ENCODE results near the gene CNTNAP2. TPM values are rescaled to one million over a fixed set of nuclear protein-coding genes. Genes with fewer than 3 reads are reported as not detected.
"Not testable (repeated sequence)": the region's sequence is repeated elsewhere in the genome, so short reads cannot be mapped to it uniquely, and the experiment has no call there.

The CNTNAP2 gene
- total and polyA plus RNA-seq, 2 experiments from 2014 or later: not detected

DNA sequence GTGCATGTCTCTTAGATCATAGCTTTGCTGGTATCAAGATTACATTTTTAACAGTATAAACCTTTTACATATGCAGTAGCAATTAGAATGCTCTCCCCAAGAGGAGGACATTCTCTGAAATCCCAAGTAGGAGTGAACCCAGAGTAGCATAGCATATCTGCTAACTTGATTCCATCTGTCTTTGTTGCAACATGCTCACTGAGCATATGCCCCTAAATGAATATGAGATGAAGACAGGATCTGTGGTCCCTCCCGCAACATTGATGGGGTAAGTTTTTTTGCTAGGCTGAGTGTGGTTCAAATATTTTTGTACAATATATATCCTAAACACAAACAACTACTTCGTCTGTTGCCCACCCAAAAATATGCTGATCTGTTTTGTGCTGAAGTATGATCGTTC, 1939.8 kb downstream of the CNTNAP2 start:
- Histone ChIP-seq H2AFZ (no peak overlapping the region), H3K9me3 (ENCODE audit: low read depth) (no peaks in the 10 kb centered on the region), H3K27me3 (replicated peaks; ENCODE audit: insufficient read depth) (no peaks in the 10 kb centered on the region), H3K36me3 (ENCODE audit: low read depth) (no peaks in the 10 kb centered on the region), H3K9me2 (ENCODE audit: insufficient read depth) (no peaks in the 10 kb centered on the region), H3K9ac (no peak overlapping the region), H3K4me2 (ENCODE audit: unreplicated experiment) (no peak overlapping the region), H3K4me3 (no peak overlapping the region), H4K20me1 (ENCODE audit: insufficient read depth) (no peaks in the 10 kb centered on the region), H3K27ac (no peak overlapping the region), H3F3A (ENCODE audit: insufficient read depth) (no peaks in the 10 kb centered on the region), H3K79me2 (ENCODE audit: insufficient read depth) (no peaks in the 10 kb centered on the region), H3K4me1 (ENCODE audit: insufficient read depth) (no peaks in the 10 kb centered on the region)
- TF ChIP-seq EZH2phosphoT487 (IDR thresholded peaks at IDR 0.05; ENCODE audit: insufficient read depth, low read depth) (no peak), EZH2 (IDR thresholded peaks at IDR 0.05; ENCODE audit: insufficient read depth, poor library complexity, severe bottlenecking) (no peak)
- 28 to 31% methylated on average over 3 of the region's 3 CpGs for WGBS, 2 experiments (ENCODE audit: low coverage in 1 of 2, low lambda C conversion rate in 2 of 2, missing lambda C conversion rate in 2 of 2)
- in situ Hi-C loops (cut with MboI): no loop called here
- DNase-seq: no peak

DNA sequence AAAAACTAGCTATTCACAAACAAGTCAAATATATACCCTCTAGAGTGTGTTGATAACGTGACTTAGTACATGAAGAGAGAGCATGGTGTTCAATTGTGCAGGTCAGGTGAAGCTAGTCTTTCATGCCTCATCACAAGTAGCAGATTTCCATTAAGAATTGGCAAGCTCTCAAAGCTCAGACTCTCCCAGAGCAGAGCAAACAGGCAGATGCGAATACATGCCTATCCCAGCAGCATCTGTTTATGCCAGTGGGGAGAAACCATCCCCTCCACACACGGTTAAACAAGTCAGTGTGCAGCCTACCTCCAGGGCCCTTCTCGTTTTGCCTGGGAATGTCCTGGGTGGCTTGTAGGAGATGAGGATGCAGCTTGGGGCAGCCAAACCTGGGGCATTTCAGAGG, 1941.5 kb downstream of the CNTNAP2 start:
- WGBS, 2 experiments (ENCODE audit: low coverage in 1 of 2, low lambda C conversion rate in 2 of 2, missing lambda C conversion rate in 2 of 2): 12 to 17% methylated on average over 4 of the region's 4 CpGs
- Histone ChIP-seq H3K4me1 (ENCODE audit: insufficient read depth) (no peaks in the 10 kb centered on the region), H3K4me3 (no peak overlapping the region), H3F3A (ENCODE audit: insufficient read depth) (no peaks in the 10 kb centered on the region), H3K79me2 (ENCODE audit: insufficient read depth) (no peaks in the 10 kb centered on the region), H3K9ac (no peak overlapping the region), H3K9me3 (ENCODE audit: low read depth) (no peaks in the 10 kb centered on the region), H4K20me1 (ENCODE audit: insufficient read depth) (no peaks in the 10 kb centered on the region), H3K27me3 (replicated peaks; ENCODE audit: insufficient read depth) (no peaks in the 10 kb centered on the region), H3K36me3 (ENCODE audit: low read depth) (no peaks in the 10 kb centered on the region), H3K9me2 (ENCODE audit: insufficient read depth) (no peaks in the 10 kb centered on the region), H3K27ac (no peak overlapping the region), H3K4me2 (ENCODE audit: unreplicated experiment) (no peak overlapping the region), H2AFZ (no peak overlapping the region)
- no peak for DNase-seq
- in situ Hi-C loops (cut with MboI): no loop called here
- TF ChIP-seq EZH2phosphoT487 (IDR thresholded peaks at IDR 0.05; ENCODE audit: insufficient read depth, low read depth) (no peak), EZH2 (IDR thresholded peaks at IDR 0.05; ENCODE audit: insufficient read depth, poor library complexity, severe bottlenecking) (no peak)

DNA sequence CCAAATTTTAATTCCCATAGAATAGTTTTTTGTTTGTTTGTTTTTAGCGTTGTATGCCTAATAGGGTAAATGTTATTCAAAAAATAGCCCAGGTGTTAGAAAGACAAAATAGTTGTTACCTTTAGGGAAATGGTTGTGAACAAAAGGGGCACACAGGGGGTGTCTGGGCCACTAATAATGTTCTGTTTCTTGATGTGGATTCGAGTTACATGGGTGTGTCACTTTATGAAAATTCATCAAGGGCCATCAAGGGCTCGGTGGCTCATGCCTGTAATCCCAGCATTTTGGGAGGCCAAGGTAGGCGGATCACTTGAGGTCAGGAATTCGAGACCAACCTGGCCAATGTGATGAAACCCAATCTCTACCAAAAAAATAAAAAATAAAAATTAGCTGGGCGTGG, 1942.2 kb downstream of the CNTNAP2 start:
- no peaks in the 10 kb centered on the region for H3K9me2 ChIP-seq (ENCODE audit: insufficient read depth)
- H3K9me3 ChIP-seq (ENCODE audit: low read depth): no peaks in the 10 kb centered on the region
- TF ChIP-seq EZH2 (IDR thresholded peaks at IDR 0.05; ENCODE audit: insufficient read depth, poor library complexity, severe bottlenecking) (no peak), EZH2phosphoT487 (IDR thresholded peaks at IDR 0.05; ENCODE audit: insufficient read depth, low read depth) (no peak)
- no peak overlapping the region for H3K4me3 ChIP-seq
- no peak overlapping the region for H3K9ac ChIP-seq
- WGBS, 2 experiments (ENCODE audit: low coverage in 1 of 2, low lambda C conversion rate in 2 of 2, missing lambda C conversion rate in 2 of 2): 23 to 27% methylated on average over 6 of the region's 6 CpGs
- no peaks in the 10 kb centered on the region for H3K4me1 ChIP-seq (ENCODE audit: insufficient read depth)
- no peaks in the 10 kb centered on the region for H3K27me3 ChIP-seq (replicated peaks; ENCODE audit: insufficient read depth)
- DNase-seq: no peak
- in situ Hi-C loops (cut with MboI): no loop called here
- no peak overlapping the region for H3K4me2 ChIP-seq (ENCODE audit: unreplicated experiment)
- no peak overlapping the region for H3K27ac ChIP-seq
- H3K79me2 ChIP-seq (ENCODE audit: insufficient read depth): no peaks in the 10 kb centered on the region
- H4K20me1 ChIP-seq (ENCODE audit: insufficient read depth): no peaks in the 10 kb centered on the region
- H2AFZ ChIP-seq: no peak overlapping the region
- H3F3A ChIP-seq (ENCODE audit: insufficient read depth): no peaks in the 10 kb centered on the region
- no peaks in the 10 kb centered on the region for H3K36me3 ChIP-seq (ENCODE audit: low read depth)

DNA sequence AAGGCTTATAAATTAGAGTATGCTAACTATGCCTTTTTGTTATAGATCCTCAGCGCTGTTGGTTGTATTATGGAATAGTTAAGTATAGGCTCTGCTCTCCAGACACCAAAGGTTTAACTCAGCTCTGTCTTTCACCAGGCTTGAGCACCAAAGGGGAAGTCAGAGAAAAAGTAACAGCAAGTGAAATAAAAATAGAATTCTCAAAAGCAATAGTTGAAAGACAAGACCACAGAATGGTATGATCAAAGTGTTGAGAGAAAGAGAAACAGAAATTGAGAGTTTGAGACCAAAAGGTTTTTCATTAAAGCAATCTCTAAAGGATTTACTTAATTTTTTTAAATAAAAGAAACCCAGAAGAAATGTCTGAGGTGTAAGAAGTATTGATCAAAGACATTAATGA, 1944.1 kb downstream of the CNTNAP2 start:
- in situ Hi-C loops (cut with MboI): no loop called here
- Histone ChIP-seq H4K20me1 (ENCODE audit: insufficient read depth) (no peaks in the 10 kb centered on the region), H3K4me1 (ENCODE audit: insufficient read depth) (no peaks in the 10 kb centered on the region)

DNA sequence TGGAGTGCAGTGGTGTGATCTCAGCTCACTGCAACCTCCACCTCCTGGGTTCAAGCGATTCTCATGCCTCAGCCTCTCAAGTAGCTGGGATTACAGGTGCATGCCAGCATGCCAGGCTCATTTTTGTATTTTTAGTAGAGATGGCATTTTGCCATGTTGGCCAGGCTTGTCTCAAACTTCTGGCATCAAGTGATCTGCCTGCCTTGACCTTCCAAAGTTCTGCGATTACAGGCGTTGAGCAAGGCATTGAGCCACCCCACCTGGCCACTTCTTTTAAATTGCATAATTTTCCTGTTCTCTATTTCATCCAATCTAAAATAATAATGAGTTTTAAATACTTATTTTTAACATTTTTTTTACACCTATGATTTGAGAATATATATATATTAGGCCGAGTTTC, 1961.5 kb downstream of the CNTNAP2 start:
- H3K4me2 ChIP-seq (ENCODE audit: unreplicated experiment); H3K4me3 ChIP-seq; H3K4me1 ChIP-seq (ENCODE audit: insufficient read depth); in situ Hi-C loops (cut with MboI); H2AFZ ChIP-seq; H3F3A ChIP-seq (ENCODE audit: insufficient read depth); H3K27ac ChIP-seq; H3K27me3 ChIP-seq (replicated peaks; ENCODE audit: insufficient read depth); H3K9me3 ChIP-seq (ENCODE audit: low read depth); H3K79me2 ChIP-seq (ENCODE audit: insufficient read depth); H3K9me2 ChIP-seq (ENCODE audit: insufficient read depth); DNase-seq; H3K36me3 ChIP-seq (ENCODE audit: low read depth); H4K20me1 ChIP-seq (ENCODE audit: insufficient read depth); H3K9ac ChIP-seq: not testable (repeated sequence)
- 32 to 37% methylated on average over 4 of the region's 4 CpGs for WGBS, 2 experiments (ENCODE audit: low coverage in 1 of 2, low lambda C conversion rate in 2 of 2, missing lambda C conversion rate in 2 of 2)

More for the DNA sequence above, 1944.1 kb downstream of the CNTNAP2 start:
- 29 to 49% methylated on average over 1 of the region's 1 CpG for WGBS, 2 experiments (ENCODE audit: low coverage in 1 of 2, low lambda C conversion rate in 2 of 2, missing lambda C conversion rate in 2 of 2)
- no peaks in the 10 kb centered on the region for H3K79me2 ChIP-seq (ENCODE audit: insufficient read depth)
- no peak overlapping the region for H2AFZ ChIP-seq
- TF ChIP-seq EZH2 (IDR thresholded peaks at IDR 0.05; ENCODE audit: insufficient read depth, poor library complexity, severe bottlenecking): no peak
- no peak for TF ChIP-seq EZH2phosphoT487 (IDR thresholded peaks at IDR 0.05; ENCODE audit: insufficient read depth, low read depth)
- DNase-seq: no peak
- no peaks in the 10 kb centered on the region for H3K9me2 ChIP-seq (ENCODE audit: insufficient read depth)
- H3K27ac ChIP-seq: no peak overlapping the region
- no peaks in the 10 kb centered on the region for H3K36me3 ChIP-seq (ENCODE audit: low read depth)
- no peak overlapping the region for H3K9ac ChIP-seq
- H3F3A ChIP-seq (ENCODE audit: insufficient read depth): no peaks in the 10 kb centered on the region
- H3K4me3 ChIP-seq: no peak overlapping the region
- no peak overlapping the region for H3K4me2 ChIP-seq (ENCODE audit: unreplicated experiment)
- no peaks in the 10 kb centered on the region for H3K27me3 ChIP-seq (replicated peaks; ENCODE audit: insufficient read depth)
- H3K9me3 ChIP-seq (ENCODE audit: low read depth): no peaks in the 10 kb centered on the region

Measured in GM23248 (cell line).